NB4 (cell line): ENCODE data around the gene TMEM201.

Experiments used
- DNase-seq: peaks from one replicate; pipeline ENCODE4 v3.0.0; 2010; ENCODE audit warnings: low read depth
- H3K4me3 ChIP-seq: one replicate; pipeline ENCODE4 v1.5.1; 2011; ENCODE audit warnings: mild to moderate bottlenecking, low read depth, low read length, moderate library complexity
- CTCF ChIP-seq: IDR thresholded peaks from one replicate; pipeline ENCODE4 v1.5.1; 2012; ENCODE audit warnings: low read depth, low read length
- MAX ChIP-seq: IDR thresholded peaks from 2 replicates; pipeline ENCODE4 v1.6.1; 2011; ENCODE audit warnings: low read depth, low read length
- MYC ChIP-seq: IDR thresholded peaks from 2 replicates; pipeline ENCODE4 v1.6.1; 2011; ENCODE audit warnings: low read depth, low read length
- POLR2A ChIP-seq: IDR thresholded peaks from 2 replicates; pipeline ENCODE4 v1.6.1; 2011; ENCODE audit warnings: mild to moderate bottlenecking; ENCODE audit not compliant: insufficient read length; ENCODE audit errors: extremely low read depth

TMEM201 gene

DNA sequence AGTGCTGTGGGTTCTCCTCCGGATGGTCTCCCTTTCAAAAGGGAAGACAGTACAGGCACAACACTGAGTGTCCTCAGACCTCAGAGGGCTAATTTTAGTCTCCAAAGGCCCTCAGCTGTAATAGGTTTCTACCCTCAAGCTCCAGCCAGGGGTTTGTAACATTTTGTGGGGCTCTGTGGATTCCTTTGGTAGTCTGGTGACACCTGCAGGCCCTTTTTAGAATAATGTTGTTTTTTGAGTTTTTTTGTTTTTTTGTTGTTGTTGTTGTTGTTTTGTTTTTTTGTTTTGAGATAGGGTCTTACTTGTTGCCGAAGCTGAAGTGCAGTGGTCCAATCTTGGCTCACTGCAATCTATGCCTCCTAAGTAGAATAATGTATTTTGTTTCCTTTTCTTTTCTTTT is 15.0 kb upstream of the TMEM201 start:
- H3K4me3 ChIP-seq: no peak overlapping the region
- TF ChIP-seq CTCF: no peak
- TF ChIP-seq MAX: no peak
- no peak for TF ChIP-seq POLR2A
- no peak for TF ChIP-seq MYC
- peak; percentile 34 for DNase-seq

DNA sequence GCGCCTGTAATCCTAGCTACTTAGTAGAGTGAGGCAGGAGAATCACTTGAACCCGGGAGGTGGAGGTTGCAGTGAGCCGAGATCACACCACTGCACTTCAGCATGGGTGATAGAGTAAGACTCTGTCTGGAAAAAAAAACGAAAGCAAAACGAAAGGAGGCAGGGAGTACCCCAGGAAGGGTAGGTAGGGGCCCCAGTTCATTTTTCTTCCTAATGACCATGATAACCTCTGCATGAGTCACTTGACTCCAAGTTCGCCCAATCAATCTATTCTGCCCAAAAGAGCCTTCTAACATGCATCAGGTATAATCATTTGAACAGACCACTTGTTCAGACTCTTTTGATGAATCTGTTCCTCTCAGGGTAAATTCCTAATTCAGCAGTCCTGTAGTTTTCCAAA is 13.2 kb upstream of the TMEM201 start:
- no peak for DNase-seq
- TF ChIP-seq MAX (no peak), POLR2A (no peak), CTCF (no peak), MYC (no peak)
- H3K4me3 ChIP-seq: no peak overlapping the region

DNA sequence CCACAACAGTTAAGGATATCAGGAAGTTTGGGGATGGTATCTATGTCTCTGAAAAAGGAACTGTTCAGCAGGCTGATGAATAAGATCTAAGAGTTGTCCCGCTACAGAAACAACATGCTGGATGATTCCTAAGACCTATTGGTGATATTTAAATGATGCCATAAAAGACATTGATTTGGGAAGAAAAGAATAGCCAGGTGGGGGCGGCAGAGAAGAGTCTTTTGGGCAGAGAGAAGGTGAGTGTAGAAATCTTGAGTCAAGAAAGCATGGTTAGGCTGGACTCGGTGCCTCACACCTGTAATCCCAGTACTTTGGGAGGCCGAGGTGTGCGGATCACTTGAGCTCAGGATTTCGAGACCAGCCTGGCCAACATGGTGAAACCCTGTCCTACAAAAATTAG is 11.8 kb upstream of the TMEM201 start:
- H3K4me3 ChIP-seq: no peak overlapping the region
- TF ChIP-seq MYC (no peak), POLR2A (no peak), MAX (no peak), CTCF (no peak)
- DNase-seq: no peak

GRCh38 chr1:9577423-9577822 is 11.3 kb upstream of the TMEM201 start:
- no peak overlapping the region for H3K4me3 ChIP-seq
- TF ChIP-seq MYC (no peak), CTCF (no peak), MAX (no peak)
- DNase-seq: no peak

- H3K4me3 ChIP-seq: no peak overlapping the region
- no peak for DNase-seq
- TF ChIP-seq MYC: no peak
Measured at GRCh38 chr1:9580942-9581341, 7.8 kb upstream of the TMEM201 start.

- no peak overlapping the region for H3K4me3 ChIP-seq
- no peak for DNase-seq
- TF ChIP-seq MYC (no peak), MAX (no peak), CTCF (no peak), POLR2A (no peak)
Measured at GRCh38 chr1:9586147-9586766, 2.5 kb upstream of the TMEM201 start.
